Pancreas (tissue), 10 donors: ENCODE data around the gene ABCA4. TPM values are rescaled to one million over a fixed set of nuclear protein-coding genes. Genes with fewer than 3 reads are reported as not detected.

ENCODE experiments used
- ATAC-seq, 4 donors: fragments of 200-7000 bp; cut with Tn5 transposase; one replicate each; pipeline versions ENCODE4 v1.8.0 to v1.9.1; 2020; ENCODE audit warnings: mild to moderate bottlenecking in 4 of 4, moderate library complexity in 4 of 4
- DNase-seq, 6 donors: peaks; one replicate each; pipeline ENCODE4 v3.0.0-alpha.2; 2020
- FAIRE-seq: peaks from 2 replicates; lab custom pipeline; 2012; peaks lifted over from hg19 to GRCh38; lab: Jason Lieb, UNC
- H3K27ac ChIP-seq, 4 donors: fragments of 200-600 bp; sonication (generic); 1 replicate in 3 of 4; 2 replicates in 1 of 4; pipeline versions ENCODE4 v1.5.0 to v1.8.0; 2020
- H3K27me3 ChIP-seq, 4 donors: fragments of 200-600 bp; one replicate each; pipeline ENCODE4 v1.8.0; 2021
- H3K36me3 ChIP-seq, 3 donors: fragments of 200-600 bp; sonication (generic) in 1 of 3; one replicate each; pipeline versions ENCODE4 v1.5.0 to v1.8.0; 2020 to 2021
- H3K4me1 ChIP-seq, 3 donors: fragments of 200-600 bp; one replicate each; pipeline ENCODE4 v1.8.0; 2021
- H3K4me3 ChIP-seq, 4 donors: fragments of 200-600 bp; sonication (generic) in 2 of 4; one replicate each; pipeline versions ENCODE4 v1.5.0 to v1.8.0; 2020 to 2021
- H3K9me3 ChIP-seq, 4 donors: fragments of 200-600 bp; one replicate each; pipeline ENCODE4 v1.8.0; 2021
- WGBS, 2 donors: extraction: QIAGEN DNeasy Blood & Tissue Kit; methylation state at CpG; one replicate each; pipeline ENCODE4 v1.1.7; 2013; 5-methylcytosine and 5-hydroxymethylcytosine counted together
- intact Hi-C, 3 donors: fragments of 100-400 bp; cut with DNase I; formaldehyde crosslinking; loops; one replicate each; pipeline versions ENCODE4 v1.11.1 to v1.14.2; 2022
- polyA plus RNA-seq, 2 donors: library from polyadenylated mRNA; stranded (reverse); fragments of 200-250 nt; gene quantifications; one replicate each; pipeline ENCODE4 v1.2.3, GENCODE V29; 2013
- total RNA-seq, 6 donors: library from RNA; stranded (reverse); fragmentation: NEBNext Ultra II Directional in 4 of 6; extraction: Animal tissue kit (Norgen Biotek cat#: 25700) in 4 of 6; gene quantifications; one replicate each; pipeline versions ENCODE4 v1.2.1 to v1.2.4, GENCODE V29; 2021 to 2023
- TF ChIP-seq, protein P1 (sequence below), 4 donors: fragments of 200-600 bp; sonication (generic) in 3 of 4; IDR thresholded peaks; one replicate each; pipeline versions ENCODE4 v1.5.0 to v1.8.0; 2021; ENCODE audit warnings: antibody characterized with exemption in 4 of 4
- donor health status: healthy with polysubstance abuse.
- donor health status: DM: no; HTN: no; CAD: no; lungs with moderate emphysema.
- donor health status: DM: no; HTN: no; CAD: no.
- donor health status: control.
- donor health status: control.
- donor health status: Bipolar disorder and iron deficiency.
- donor health status: DM: yes; HTN: yes; CAD: no.
- donor health status: DM: no; HTN: no; CAD: no.
- donor health status: DM: no; HTN: no; CAD: no.
- donor health status: DM: yes; HTN: yes; CAD: no.

ABCA4 gene
- total and polyA plus RNA-seq, 8 donors = 0.03 to 0.16 (median 0.14) TPM; not detected in 2

DNA sequence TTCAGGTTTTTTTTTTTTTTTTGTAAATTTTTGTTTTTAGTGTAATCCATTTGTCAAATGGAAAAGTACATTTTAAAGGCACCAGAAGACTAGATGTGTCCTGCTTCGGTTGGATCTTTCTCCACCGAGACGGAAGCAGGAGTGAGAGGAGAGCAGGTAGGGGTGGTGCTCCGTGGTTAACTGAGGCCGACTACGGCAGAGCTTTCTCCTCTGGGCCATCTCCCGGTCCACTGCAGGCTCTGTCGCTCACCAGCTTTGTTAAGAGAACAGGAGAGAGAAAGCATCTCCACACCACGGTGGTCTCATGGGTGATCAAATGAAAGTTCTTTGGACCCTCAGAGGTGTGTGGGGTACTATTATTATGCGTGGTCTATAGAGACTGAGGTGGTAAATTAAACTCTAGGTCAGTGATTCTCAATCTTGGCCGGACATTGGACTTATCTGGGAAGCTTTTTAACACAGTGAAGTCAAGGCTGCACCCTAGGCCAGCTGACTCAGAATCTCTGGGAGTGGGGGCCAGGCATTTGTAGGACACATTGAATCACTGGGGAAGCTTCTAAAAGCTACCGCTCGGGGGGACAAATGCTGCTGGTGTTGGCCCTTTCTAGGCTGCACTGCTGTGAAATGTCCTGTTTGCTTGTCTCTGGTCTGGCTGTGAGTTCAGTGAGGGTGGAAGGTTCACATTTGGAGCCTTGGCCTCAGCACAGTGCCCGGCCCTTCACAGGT is 25.0 kb downstream of the ABCA4 start:
- Histone ChIP-seq H3K9me3 (no peaks in the 10 kb centered on the region), H3K36me3 (no peaks in the 10 kb centered on the region), H3K27me3 (no peaks in the 10 kb centered on the region), H3K4me3 (no peak overlapping the region), H3K4me1 (no peaks in the 10 kb centered on the region), H3K27ac (peak overlapping the region in 1 of 4 donors; percentile 34)
- no peak for FAIRE-seq
- intact Hi-C loops = no loop called here
- 83% methylated on average over 14 of the region's 14 CpGs for WGBS, 2 donors
- no peak for DNase-seq
- TF ChIP-seq, protein P1, sequence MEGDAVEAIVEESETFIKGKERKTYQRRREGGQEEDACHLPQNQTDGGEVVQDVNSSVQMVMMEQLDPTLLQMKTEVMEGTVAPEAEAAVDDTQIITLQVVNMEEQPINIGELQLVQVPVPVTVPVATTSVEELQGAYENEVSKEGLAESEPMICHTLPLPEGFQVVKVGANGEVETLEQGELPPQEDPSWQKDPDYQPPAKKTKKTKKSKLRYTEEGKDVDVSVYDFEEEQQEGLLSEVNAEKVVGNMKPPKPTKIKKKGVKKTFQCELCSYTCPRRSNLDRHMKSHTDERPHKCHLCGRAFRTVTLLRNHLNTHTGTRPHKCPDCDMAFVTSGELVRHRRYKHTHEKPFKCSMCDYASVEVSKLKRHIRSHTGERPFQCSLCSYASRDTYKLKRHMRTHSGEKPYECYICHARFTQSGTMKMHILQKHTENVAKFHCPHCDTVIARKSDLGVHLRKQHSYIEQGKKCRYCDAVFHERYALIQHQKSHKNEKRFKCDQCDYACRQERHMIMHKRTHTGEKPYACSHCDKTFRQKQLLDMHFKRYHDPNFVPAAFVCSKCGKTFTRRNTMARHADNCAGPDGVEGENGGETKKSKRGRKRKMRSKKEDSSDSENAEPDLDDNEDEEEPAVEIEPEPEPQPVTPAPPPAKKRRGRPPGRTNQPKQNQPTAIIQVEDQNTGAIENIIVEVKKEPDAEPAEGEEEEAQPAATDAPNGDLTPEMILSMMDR (IDR thresholded peaks at IDR 0.05) = no peak
- peak in 3 of 4 donors; percentile 19 to 41 (median 26) for ATAC-seq

DNA sequence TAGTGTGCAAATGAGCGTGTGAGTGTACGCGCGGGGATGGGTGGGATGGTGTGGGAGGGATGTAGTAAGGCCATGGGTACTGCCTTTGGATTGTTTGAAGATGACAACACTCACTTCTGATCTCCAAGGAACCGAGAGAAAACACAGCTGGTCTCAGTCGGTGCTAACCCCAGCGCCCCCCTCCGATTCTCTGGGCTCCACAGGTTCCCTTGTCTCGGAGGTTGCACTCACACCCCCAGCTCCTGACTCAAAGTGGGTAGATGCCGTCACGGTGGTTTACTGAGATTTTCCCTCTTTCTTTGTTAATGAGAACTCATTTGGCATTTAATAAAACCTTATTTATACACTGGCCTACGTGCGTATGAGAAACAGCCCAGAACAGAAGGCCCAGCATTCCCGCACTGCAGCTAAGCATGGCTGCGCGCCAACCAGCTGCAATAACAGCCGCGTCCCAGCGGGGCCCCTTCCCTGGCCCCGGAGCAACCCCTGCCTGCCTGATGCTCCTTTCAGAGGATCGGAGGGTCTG is 25.8 kb downstream of the ABCA4 start:
- peak in 3 of 4 donors; percentile 44 to 63 (median 46) for ATAC-seq
- WGBS, 2 donors = 72 to 73% methylated on average over 21 of the region's 21 CpGs
- FAIRE-seq = no peak

DNA sequence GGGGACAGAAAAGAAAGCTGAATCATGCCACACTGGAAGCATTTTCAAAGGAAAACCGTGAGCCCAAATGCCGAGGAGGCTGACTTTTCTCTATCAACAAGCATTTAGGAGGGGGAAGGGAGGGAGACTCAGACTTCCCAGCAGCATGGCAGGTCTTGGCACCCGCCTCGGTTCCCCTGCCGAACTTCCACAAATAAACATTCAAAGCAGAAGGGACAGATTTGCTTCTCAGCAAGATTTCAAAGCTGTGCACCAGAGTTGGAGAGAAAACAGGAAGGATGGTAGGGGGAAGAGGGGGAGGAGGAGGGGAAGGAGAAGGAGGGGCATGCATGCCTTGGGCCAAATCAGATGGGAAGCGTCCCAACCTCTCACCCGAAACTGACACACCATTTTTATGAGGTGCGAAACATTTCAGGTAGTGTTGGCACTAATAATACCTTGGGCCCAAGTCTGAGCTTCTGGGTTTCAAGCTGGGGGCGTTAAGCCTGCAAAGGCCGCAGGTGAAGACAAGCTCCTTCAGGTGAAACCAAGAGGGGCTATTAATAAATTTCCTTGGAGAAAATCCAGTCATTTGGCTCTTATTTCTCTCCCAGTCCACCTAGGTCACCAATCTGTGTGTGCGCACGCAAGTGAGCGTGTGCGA is 26.4 kb downstream of the ABCA4 start:
- no peaks in the 10 kb centered on the region for H3K36me3 ChIP-seq
- DNase-seq (peak in 1 of 6 donors; percentile 43), ATAC-seq (peak in 3 of 4 donors; percentile 53 to 74 (median 61)), FAIRE-seq (no peak)
- TF ChIP-seq, protein P1 (IDR thresholded peaks at IDR 0.05) = no peak
- no peaks in the 10 kb centered on the region for H3K27me3 ChIP-seq
- intact Hi-C loops = no loop called here
- H3K4me3 ChIP-seq = no peak overlapping the region
- WGBS, 2 donors = 61 to 62% methylated on average over 14 of the region's 14 CpGs
- no peaks in the 10 kb centered on the region for H3K4me1 ChIP-seq
- peak overlapping the region in 2 of 4 donors; percentile 48 to 67 for H3K27ac ChIP-seq
- H3K9me3 ChIP-seq = no peaks in the 10 kb centered on the region

More for the DNA sequence above, 25.8 kb downstream of the ABCA4 start:
- Histone ChIP-seq H3K4me1 (no peaks in the 10 kb centered on the region), H3K27me3 (no peaks in the 10 kb centered on the region), H3K36me3 (no peaks in the 10 kb centered on the region), H3K27ac (peak overlapping the region in 2 of 4 donors; percentile 48 to 60), H3K9me3 (no peaks in the 10 kb centered on the region), H3K4me3 (no peak overlapping the region)
- peak in 3 of 6 donors; percentile 38 to 65 (median 38) for DNase-seq
- TF ChIP-seq, protein P1 (IDR thresholded peaks at IDR 0.05) = no peak
- intact Hi-C loops = no loop called here

DNA sequence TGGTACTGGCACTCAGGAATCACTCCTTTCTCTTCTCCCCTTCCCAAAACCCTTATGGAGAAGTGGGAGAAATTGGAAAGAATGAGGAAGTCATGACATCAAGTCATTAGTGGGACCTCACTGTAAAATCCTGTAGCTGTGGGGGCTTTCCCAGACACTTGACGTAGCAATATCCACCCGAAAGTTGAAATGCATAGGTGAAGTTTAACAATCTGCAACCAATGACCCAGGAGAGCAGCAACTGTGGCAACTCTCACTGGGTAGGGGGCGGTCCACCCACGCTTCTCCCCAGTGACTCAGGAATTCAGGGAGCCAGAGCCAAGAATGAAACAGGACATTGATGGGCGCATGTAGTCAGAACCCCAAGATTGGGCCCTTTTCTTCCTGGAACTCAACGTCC is 27.0 kb downstream of the ABCA4 start:
- ATAC-seq (peak in 2 of 4 donors; percentile 14 to 23), DNase-seq (no peak), FAIRE-seq (no peak)
- intact Hi-C loops = no loop called here
- Histone ChIP-seq H3K27me3 (no peaks in the 10 kb centered on the region), H3K9me3 (no peaks in the 10 kb centered on the region), H3K27ac (peak overlapping the region in 2 of 4 donors; percentile 48 to 67), H3K4me1 (no peaks in the 10 kb centered on the region), H3K4me3 (no peak overlapping the region), H3K36me3 (no peaks in the 10 kb centered on the region)
- 68 to 71% methylated on average over 6 of the region's 6 CpGs for WGBS, 2 donors
- TF ChIP-seq, protein P1 (IDR thresholded peaks at IDR 0.05) = no peak
